T-cell (primary cell): ENCODE measurements around the gene RNU7-1. TPM values are rescaled to one million over a fixed set of nuclear protein-coding genes. Genes with fewer than 3 reads are reported as not detected.

Source experiments
- ATAC-seq, 4 experiments: fragments of 200-7000 bp in 3 of 4; fragments of 150-1000 bp in 1 of 4; cut with Tn5 transposase; replicated peaks in 1 of 4; 1 replicate in 3 of 4; 2 replicates in 1 of 4; pipeline ENCODE4 v1.10.0; 2021; ENCODE audit warnings: moderate library complexity in 3 of 4, mild to moderate bottlenecking in 2 of 4, moderate number of reproducible peaks in 1 of 4
- CTCF ChIA-PET, 2 donors: fragments of 300-600 bp; sonication (Branson Sonifier 250); formaldehyde crosslinking; loops; one replicate each; lab custom pipeline; 2022; ENCODE audit warnings: antibody characterized with exemption in 2 of 2; lab: Charles Lee
- POLR2A ChIA-PET, 2 donors: fragments of 300-600 bp; sonication (Branson Sonifier 250); formaldehyde crosslinking; loops; one replicate each; lab custom pipeline; 2022; ENCODE audit warnings: antibody characterized with exemption in 2 of 2; lab: Charles Lee
- DNase-seq, 35 experiments: peaks; one replicate each; pipeline versions ENCODE4 v3.0.0 to v3.0.0-alpha.2; 2013 to 2023
- H3K27ac ChIP-seq: one replicate; pipeline ENCODE4 v1.5.1; 2013; ENCODE audit warnings: low read length
- H3K27me3 ChIP-seq, 2 experiments: replicated peaks in 1 of 2; 1 replicate in 1 of 2; 2 replicates in 1 of 2; pipeline versions ENCODE4 v1.6.1 to v1.7.0; 2013; ENCODE audit warnings: low read length in 1 of 2, mixed read lengths in 1 of 2; ENCODE audit not compliant: control insufficient read depth in 2 of 2, insufficient read depth in 2 of 2; ENCODE audit errors: extremely low read depth in 1 of 2
- H3K36me3 ChIP-seq, 2 donors: 1 replicate in 1 of 2; 2 replicates in 1 of 2; pipeline versions ENCODE4 v1.6.1 to v1.7.0; 2013; ENCODE audit warnings: low read length in 1 of 2; ENCODE audit not compliant: control insufficient read depth in 2 of 2, insufficient read depth in 1 of 2; ENCODE audit errors: extremely low read depth in 1 of 2
- H3K4me1 ChIP-seq, 2 experiments: 1 replicate in 1 of 2; 2 replicates in 1 of 2; pipeline versions ENCODE4 v1.6.1 to v1.7.0; 2013; ENCODE audit warnings: low read length in 2 of 2, mixed read lengths in 1 of 2; ENCODE audit not compliant: insufficient read depth in 2 of 2, control insufficient read depth in 1 of 2; ENCODE audit errors: extremely low read depth in 1 of 2
- H3K4me3 ChIP-seq, 2 donors: 1 replicate in 1 of 2; 2 replicates in 1 of 2; pipeline versions ENCODE4 v1.5.1 to v1.7.0; 2013; ENCODE audit warnings: mild to moderate bottlenecking in 2 of 2, low read length in 1 of 2, moderate library complexity in 1 of 2; ENCODE audit not compliant: control insufficient read depth in 1 of 2; ENCODE audit errors: extremely low read depth in 1 of 2
- H3K9me3 ChIP-seq: 2 replicates; pipeline ENCODE4 v1.7.0; 2013
- H3K27ac Mint-ChIP-seq, 2 donors: one replicate each; pipeline ENCODE4 v1.8.0; 2020 to 2021; ENCODE audit warnings: mild to moderate bottlenecking in 2 of 2, mixed read lengths in 2 of 2
- H3K27me3 Mint-ChIP-seq, 2 donors: one replicate each; pipeline ENCODE4 v1.8.0; 2021 to 2022; ENCODE audit warnings: mixed read lengths in 2 of 2
- H3K36me3 Mint-ChIP-seq: one replicate; pipeline ENCODE4 v1.8.0; 2021; ENCODE audit warnings: mixed read lengths
- H3K4me1 Mint-ChIP-seq, 3 donors: one replicate each; pipeline ENCODE4 v1.8.0; 2020 to 2022; ENCODE audit warnings: mixed read lengths in 3 of 3, mild to moderate bottlenecking in 1 of 3
- H3K4me3 Mint-ChIP-seq, 3 donors: one replicate each; pipeline ENCODE4 v1.8.0; 2020 to 2022; ENCODE audit warnings: mild to moderate bottlenecking in 3 of 3, mixed read lengths in 3 of 3, moderate library complexity in 3 of 3
- H3K9me3 Mint-ChIP-seq, 3 donors: one replicate each; pipeline ENCODE4 v1.8.0; 2020 to 2022; ENCODE audit warnings: mixed read lengths in 3 of 3
- WGBS: methylation state at CpG from one replicate; pipeline ENCODE4 v1.1.5; 2013; ENCODE audit warnings: missing lambda C conversion rate; ENCODE audit not compliant: insufficient coverage; 5-methylcytosine and 5-hydroxymethylcytosine counted together
- total RNA-seq, 35 experiments: library from RNA in 6 of 35; stranded (reverse) in 6 of 35; fragments of 120-200 nt in 1 of 35; gene quantifications; one replicate each; pipeline versions ENCODE4 v1.2.1 to v1.2.4 and lab custom pipeline; 2013 to 2026

RNU7-1 gene
- total RNA-seq, 5 donors from 2014 or later (not counting 1 experiment from before 2014, with no cell fraction given): not detected

GRCh38 chr12:6980075-6980474 is 36.5 kb downstream of the RNU7-1 start:
- Histone ChIP-seq H3K27me3 (no peaks in the 10 kb centered on the region), H3K27ac (no peak overlapping the region), H3K36me3 (peaks cover 13 to 85% of the 10 kb centered on the region in 2 donors), H3K4me1 (no peaks in the 10 kb centered on the region), H3K9me3 (no peaks in the 10 kb centered on the region), H3K4me3 (no peak overlapping the region)
- H3K9me3 Mint-ChIP-seq: no peaks in the 10 kb centered on the region
- H3K4me1 Mint-ChIP-seq: no peaks in the 10 kb centered on the region
- no peak for ATAC-seq
- CTCF ChIA-PET: no interaction called here
- H3K36me3 Mint-ChIP-seq: peaks cover 40% of the 10 kb centered on the region
- no peak overlapping the region for H3K27ac Mint-ChIP-seq
- POLR2A ChIA-PET: no interaction called here
- WGBS: 100% methylated on average over 2 of the region's 4 CpGs
- no peak overlapping the region for H3K4me3 Mint-ChIP-seq
- H3K27me3 Mint-ChIP-seq: no peaks in the 10 kb centered on the region
- DNase-seq: no peak

- CTCF ChIA-PET: no interaction called here
- peaks cover 13 to 78% of the 10 kb centered on the region in 2 donors for H3K36me3 ChIP-seq
- ATAC-seq: no peak
Measured at GRCh38 chr12:6980740-6981139, 37.1 kb downstream of the RNU7-1 start.

GRCh38 chr12:6981152-6982052 is 37.8 kb downstream of the RNU7-1 start:
- no peak for DNase-seq
- 100% methylated on average over 2 of the region's 10 CpGs for WGBS
- H3K36me3 ChIP-seq: peaks cover 13 to 75% of the 10 kb centered on the region in 2 donors
- CTCF ChIA-PET: no interaction called here
- Mint-ChIP-seq H3K9me3 (no peaks in the 10 kb centered on the region), H3K4me1 (no peaks in the 10 kb centered on the region), H3K4me3 (no peak overlapping the region), H3K36me3 (peaks cover 37% of the 10 kb centered on the region), H3K27ac (no peak overlapping the region), H3K27me3 (no peaks in the 10 kb centered on the region)
- ATAC-seq: no peak
- POLR2A ChIA-PET: no interaction called here
- H3K27me3 ChIP-seq: no peaks in the 10 kb centered on the region
- no peaks in the 10 kb centered on the region for H3K9me3 ChIP-seq
- no peak overlapping the region for H3K27ac ChIP-seq
- no peaks in the 10 kb centered on the region for H3K4me1 ChIP-seq
- H3K4me3 ChIP-seq: no peak overlapping the region

More at GRCh38 chr12:6980740-6981139, 37.1 kb downstream of the RNU7-1 start:
- Histone ChIP-seq H3K9me3 (no peaks in the 10 kb centered on the region), H3K27me3 (no peaks in the 10 kb centered on the region), H3K27ac (no peak overlapping the region), H3K4me3 (no peak overlapping the region), H3K4me1 (no peaks in the 10 kb centered on the region)
- Mint-ChIP-seq H3K4me1 (no peaks in the 10 kb centered on the region), H3K4me3 (no peak overlapping the region), H3K36me3 (peaks cover 39% of the 10 kb centered on the region), H3K9me3 (no peaks in the 10 kb centered on the region), H3K27me3 (no peaks in the 10 kb centered on the region), H3K27ac (no peak overlapping the region)
- DNase-seq: no peak
- POLR2A ChIA-PET: no interaction called here

GRCh38 chr12:6982532-6982931 is 38.9 kb downstream of the RNU7-1 start:
- Mint-ChIP-seq H3K27me3 (no peaks in the 10 kb centered on the region), H3K4me1 (no peaks in the 10 kb centered on the region), H3K27ac (no peak overlapping the region), H3K9me3 (no peaks in the 10 kb centered on the region), H3K4me3 (no peak overlapping the region), H3K36me3 (peaks cover 29% of the 10 kb centered on the region)
- H3K9me3 ChIP-seq: no peaks in the 10 kb centered on the region
- no peak for DNase-seq
- no peak for ATAC-seq
- H3K27ac ChIP-seq: no peak overlapping the region
- no peak overlapping the region for H3K4me3 ChIP-seq
- WGBS: 96% methylated on average over 4 of the region's 7 CpGs
- H3K4me1 ChIP-seq: no peaks in the 10 kb centered on the region
- ChIA-PET POLR2A (no interaction called here), CTCF (no interaction called here)
- H3K36me3 ChIP-seq: peaks cover 8 to 68% of the 10 kb centered on the region in 2 donors
- no peaks in the 10 kb centered on the region for H3K27me3 ChIP-seq

- peaks cover 0 to 3% (median 0%) of the 10 kb centered on the region in 3 donors for H3K4me1 Mint-ChIP-seq
- Histone ChIP-seq H3K4me1 (no peaks in the 10 kb centered on the region), H3K36me3 (peaks cover 3 to 29% of the 10 kb centered on the region in 2 donors), H3K27me3 (no peaks in the 10 kb centered on the region), H3K9me3 (no peaks in the 10 kb centered on the region), H3K4me3 (no peak overlapping the region), H3K27ac (no peak overlapping the region)
- ATAC-seq: no peak
- H3K36me3 Mint-ChIP-seq: peaks cover 17% of the 10 kb centered on the region
- H3K27me3 Mint-ChIP-seq: no peaks in the 10 kb centered on the region
- no peaks in the 10 kb centered on the region for H3K9me3 Mint-ChIP-seq
- POLR2A ChIA-PET: no interaction called here
- 94% methylated on average over 8 of the region's 11 CpGs for WGBS
- H3K4me3 Mint-ChIP-seq: no peak overlapping the region
- no peak overlapping the region for H3K27ac Mint-ChIP-seq
- DNase-seq: no peak
- CTCF ChIA-PET: no interaction called here
Measured at GRCh38 chr12:6987956-6988553, 44.4 kb downstream of the RNU7-1 start.
